Peyer's patch (tissue), 4 donors: ENCODE data around the gene HOXA11. TPM values are rescaled to one million over a fixed set of nuclear protein-coding genes. Genes with fewer than 3 reads are reported as not detected.

Source experiments
- DNase-seq, 3 donors: peaks; one replicate each; pipeline ENCODE4 v3.0.0-alpha.2; 2017 to 2019
- H3K27ac ChIP-seq, 4 donors: fragments of 200-600 bp; sonication (generic); one replicate each; pipeline ENCODE4 v1.5.1; 2016 to 2019
- H3K27me3 ChIP-seq, 2 donors: fragments of 200-600 bp; sonication (generic); one replicate each; pipeline ENCODE4 v1.5.1; 2019
- H3K36me3 ChIP-seq, 3 donors: fragments of 200-600 bp; sonication (generic); one replicate each; pipeline ENCODE4 v1.5.1; 2016 to 2019
- H3K4me1 ChIP-seq, 4 donors: fragments of 200-600 bp; sonication (generic); one replicate each; pipeline ENCODE4 v1.5.1; 2016 to 2019
- H3K4me3 ChIP-seq, 4 donors: fragments of 200-600 bp; sonication (generic); 1 replicate in 3 of 4; 2 replicates in 1 of 4; pipeline ENCODE4 v1.5.1; 2016 to 2019; ENCODE audit warnings: mild to moderate bottlenecking in 1 of 4
- H3K9me3 ChIP-seq, 4 donors: fragments of 200-600 bp; sonication (generic); one replicate each; pipeline ENCODE4 v1.5.1; 2016 to 2019; ENCODE audit warnings: mild to moderate bottlenecking in 1 of 4
- POLR2A ChIP-seq, 2 donors: fragments of 450-650 bp; IDR thresholded peaks; one replicate each; pipeline ENCODE4 v1.5.1; 2017; ENCODE audit warnings: antibody characterized with exemption in 2 of 2, mild to moderate bottlenecking in 2 of 2, moderate library complexity in 2 of 2
- total RNA-seq, 4 donors: library from RNA; depleted of rRNA; stranded (reverse); fragments of >200 nt; gene quantifications; one replicate each; pipeline ENCODE4 v1.1.0, GENCODE V29; 2016
- TF ChIP-seq, protein P1 (sequence below), 6 experiments: fragments of 450-650 bp in 4 of 6; fragments of 200-600 bp in 2 of 6; sonication (generic) in 1 of 6; IDR thresholded peaks; one replicate each; pipeline ENCODE4 v1.5.1; 2017 to 2019; ENCODE audit warnings: antibody characterized with exemption in 6 of 6, mild to moderate bottlenecking in 3 of 6, moderate library complexity in 1 of 6

Gene HOXA11
- total RNA-seq, 4 donors from 2014 or later: not detected

DNA sequence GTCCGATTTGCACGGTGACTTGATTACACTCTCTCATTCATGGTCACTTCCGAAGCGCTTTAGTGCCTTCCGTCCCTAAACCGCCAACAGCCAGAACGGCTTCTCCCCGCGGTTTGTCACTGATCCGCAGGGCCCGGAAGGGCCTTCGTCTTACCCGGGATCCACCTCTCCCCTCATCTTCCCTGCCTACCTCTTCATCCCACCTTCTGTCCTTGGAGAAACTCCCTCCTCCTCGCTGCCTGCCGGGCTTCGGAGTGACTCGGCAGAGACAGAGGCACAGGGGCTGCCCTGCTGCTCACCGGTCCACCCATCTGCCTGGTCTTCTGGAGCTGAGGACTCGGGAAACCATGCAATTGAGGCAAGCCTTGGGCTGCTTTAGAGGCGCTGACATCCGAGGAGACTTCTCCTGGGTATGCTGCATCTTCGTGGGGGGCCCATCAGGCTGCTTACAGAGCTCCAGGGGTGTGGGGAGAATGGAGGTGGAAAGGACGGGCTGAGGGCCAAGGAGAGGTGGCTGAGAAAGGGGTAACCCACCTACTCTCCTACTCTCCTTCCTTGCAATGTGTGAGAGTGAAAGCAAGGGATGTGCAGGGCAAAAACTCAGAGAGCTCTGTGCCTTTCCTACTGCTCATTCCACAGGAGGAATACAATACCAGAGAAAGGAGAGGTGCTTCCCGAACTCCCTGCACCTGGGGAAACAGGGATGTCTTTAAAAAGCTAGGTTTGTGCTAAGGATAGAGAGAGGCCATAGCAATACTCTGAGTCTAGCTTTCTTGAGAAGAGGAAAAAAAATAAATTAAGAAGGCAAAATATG lies 1.0 kb upstream of the HOXA11 start:
- no peaks in the 10 kb centered on the region for H3K9me3 ChIP-seq
- H3K27me3 ChIP-seq: peaks cover 8 to 72% of the 10 kb centered on the region in 2 donors
- peaks cover 5 to 40% (median 22%) of the 10 kb centered on the region in 4 donors for H3K4me1 ChIP-seq
- TF ChIP-seq POLR2A (IDR thresholded peaks at IDR 0.05): no peak
- TF ChIP-seq, protein P1, sequence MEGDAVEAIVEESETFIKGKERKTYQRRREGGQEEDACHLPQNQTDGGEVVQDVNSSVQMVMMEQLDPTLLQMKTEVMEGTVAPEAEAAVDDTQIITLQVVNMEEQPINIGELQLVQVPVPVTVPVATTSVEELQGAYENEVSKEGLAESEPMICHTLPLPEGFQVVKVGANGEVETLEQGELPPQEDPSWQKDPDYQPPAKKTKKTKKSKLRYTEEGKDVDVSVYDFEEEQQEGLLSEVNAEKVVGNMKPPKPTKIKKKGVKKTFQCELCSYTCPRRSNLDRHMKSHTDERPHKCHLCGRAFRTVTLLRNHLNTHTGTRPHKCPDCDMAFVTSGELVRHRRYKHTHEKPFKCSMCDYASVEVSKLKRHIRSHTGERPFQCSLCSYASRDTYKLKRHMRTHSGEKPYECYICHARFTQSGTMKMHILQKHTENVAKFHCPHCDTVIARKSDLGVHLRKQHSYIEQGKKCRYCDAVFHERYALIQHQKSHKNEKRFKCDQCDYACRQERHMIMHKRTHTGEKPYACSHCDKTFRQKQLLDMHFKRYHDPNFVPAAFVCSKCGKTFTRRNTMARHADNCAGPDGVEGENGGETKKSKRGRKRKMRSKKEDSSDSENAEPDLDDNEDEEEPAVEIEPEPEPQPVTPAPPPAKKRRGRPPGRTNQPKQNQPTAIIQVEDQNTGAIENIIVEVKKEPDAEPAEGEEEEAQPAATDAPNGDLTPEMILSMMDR (IDR thresholded peaks at IDR 0.05): no peak
- peak in 2 of 3 donors; percentile 44 to 47 for DNase-seq
- H3K27ac ChIP-seq: no peak overlapping the region
- H3K4me3 ChIP-seq: peak overlapping the region in 1 of 4 donors; percentile 52
- H3K36me3 ChIP-seq: no peaks in the 10 kb centered on the region

DNA sequence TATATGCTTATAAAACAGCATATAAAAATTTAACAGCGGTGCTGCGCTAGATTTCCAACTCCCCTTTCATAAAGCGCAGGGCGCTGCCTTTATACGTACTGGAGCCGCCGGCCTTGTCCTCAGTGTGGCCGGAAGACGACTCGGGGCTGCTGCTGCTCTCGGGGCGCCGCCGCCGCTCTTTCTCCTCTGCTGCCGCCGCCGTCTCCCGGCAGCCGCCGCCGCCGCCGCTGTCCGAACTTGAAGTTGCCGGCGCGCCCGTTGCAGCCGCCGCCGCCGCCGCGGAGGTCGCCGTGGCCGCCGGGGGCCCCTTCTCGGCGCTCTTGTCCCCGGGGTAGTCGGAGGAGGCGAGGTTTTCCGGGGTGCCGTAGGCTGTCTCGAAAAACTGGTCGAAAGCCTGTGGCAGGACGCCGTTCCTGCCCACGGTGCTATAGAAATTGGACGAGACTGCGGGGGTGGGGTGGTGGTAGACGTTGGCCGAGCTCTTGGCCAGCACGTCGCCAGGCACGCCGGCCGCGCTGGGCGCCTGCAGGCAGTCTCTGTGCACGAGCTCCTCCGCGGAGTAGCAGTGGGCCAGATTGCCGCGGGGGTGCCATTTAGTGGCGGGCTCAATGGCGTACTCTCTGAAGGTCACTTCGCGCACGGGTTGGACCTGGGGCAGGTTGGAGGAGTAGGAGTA lies 557 bp downstream of the HOXA11 start:
- TF ChIP-seq POLR2A (IDR thresholded peaks at IDR 0.05): no peak
- TF ChIP-seq, protein P1 (IDR thresholded peaks at IDR 0.05): no peak
- Histone ChIP-seq H3K27me3 (peaks cover 8 to 66% of the 10 kb centered on the region in 2 donors), H3K4me3 (peak overlapping the region; percentile 20 to 63 (median 46)), H3K36me3 (no peaks in the 10 kb centered on the region), H3K27ac (peak overlapping the region in 1 of 4 donors; percentile 2), H3K4me1 (peaks cover 5 to 46% (median 22%) of the 10 kb centered on the region in 4 donors), H3K9me3 (no peaks in the 10 kb centered on the region)
- DNase-seq: peak in 2 of 3 donors; percentile 64 to 68

DNA sequence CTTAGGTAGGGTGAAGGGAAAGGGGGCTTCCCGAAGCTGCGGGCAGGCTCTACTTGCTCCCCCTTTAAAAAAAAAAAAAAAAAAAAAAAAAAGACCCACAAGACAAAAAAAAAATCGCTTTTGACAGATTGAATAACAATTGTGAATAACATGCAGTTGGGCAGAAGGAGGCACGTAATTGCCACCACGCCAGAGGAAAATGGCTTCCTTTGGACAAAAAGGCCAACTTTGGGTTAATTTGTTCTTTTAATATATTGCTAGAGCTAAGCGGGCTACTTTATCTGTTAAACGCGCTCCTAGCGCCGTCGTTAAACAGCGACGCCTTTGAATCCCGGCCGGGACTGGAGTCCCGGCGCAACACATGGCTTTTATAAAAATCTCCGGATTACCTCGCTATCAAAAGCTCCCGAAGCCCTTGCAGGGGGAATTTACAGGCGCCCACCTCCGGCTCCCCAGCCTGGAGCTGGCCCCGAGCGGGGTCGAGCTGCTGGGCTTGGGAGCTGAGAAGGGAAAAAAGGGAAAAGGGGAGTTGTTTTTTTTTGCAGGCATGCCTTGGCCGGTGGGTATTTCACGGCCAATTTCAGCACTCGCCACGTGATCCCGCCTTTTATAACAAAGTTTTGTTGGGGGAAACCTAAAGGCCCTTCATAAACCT lies 1.2 kb downstream of the HOXA11 start:
- no peaks in the 10 kb centered on the region for H3K36me3 ChIP-seq
- no peaks in the 10 kb centered on the region for H3K9me3 ChIP-seq
- peak overlapping the region; percentile 20 to 63 (median 46) for H3K4me3 ChIP-seq
- TF ChIP-seq POLR2A (IDR thresholded peaks at IDR 0.05): no peak
- TF ChIP-seq, protein P1 (IDR thresholded peaks at IDR 0.05): no peak
- peak in 2 of 3 donors; percentile 44 to 57 for DNase-seq
- peaks cover 4 to 61% of the 10 kb centered on the region in 2 donors for H3K27me3 ChIP-seq
- peaks cover 5 to 40% (median 20%) of the 10 kb centered on the region in 4 donors for H3K4me1 ChIP-seq
- no peak overlapping the region for H3K27ac ChIP-seq

DNA sequence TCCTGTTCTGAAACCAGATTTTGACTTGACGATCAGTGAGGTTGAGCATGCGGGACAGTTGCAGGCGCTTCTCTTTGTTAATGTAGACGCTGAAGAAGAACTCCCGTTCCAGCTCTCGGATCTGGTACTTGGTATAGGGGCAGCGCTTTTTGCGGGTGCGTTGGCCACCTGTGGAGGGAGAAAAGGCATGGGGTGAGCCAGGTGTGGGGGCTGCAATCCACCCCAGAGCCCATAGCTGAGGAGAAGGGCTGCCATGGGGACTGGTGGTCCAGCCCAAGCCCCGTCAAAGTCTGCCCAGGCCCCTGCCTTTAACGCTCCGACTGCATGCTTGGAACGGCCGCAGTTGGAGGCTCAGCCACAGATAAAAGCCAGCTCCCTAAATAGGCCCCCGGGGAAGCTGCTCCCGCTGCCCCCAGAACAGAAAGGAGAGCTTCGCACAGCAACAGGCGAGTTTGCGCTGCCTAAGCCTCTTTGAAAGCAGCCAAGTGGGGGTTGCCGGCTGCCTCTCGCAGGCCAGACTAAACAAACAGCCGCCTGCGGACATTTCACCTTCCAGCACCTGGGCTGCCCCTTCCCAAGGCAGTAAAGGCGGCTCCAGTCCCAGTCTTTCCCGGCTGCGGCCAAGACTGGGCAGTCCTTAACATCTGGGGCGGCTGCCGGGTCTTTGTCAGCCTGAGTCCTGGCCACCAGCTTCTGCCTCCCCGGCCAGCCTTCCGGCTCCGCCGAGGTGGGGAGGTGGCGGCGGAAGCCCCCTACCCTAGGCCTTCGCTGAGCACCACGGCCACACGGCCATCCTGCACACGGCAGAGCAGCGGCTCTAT lies 2.0 kb downstream of the HOXA11 start:
- Histone ChIP-seq H3K4me3 (peak overlapping the region in 1 of 4 donors; percentile 4), H3K27me3 (peaks cover 4 to 56% of the 10 kb centered on the region in 2 donors), H3K36me3 (no peaks in the 10 kb centered on the region), H3K9me3 (no peaks in the 10 kb centered on the region), H3K4me1 (peaks cover 5 to 32% (median 14%) of the 10 kb centered on the region in 4 donors), H3K27ac (no peak overlapping the region)
- DNase-seq: peak in 2 of 3 donors; percentile 45 to 50
- TF ChIP-seq, protein P1 (IDR thresholded peaks at IDR 0.05): no peak
- no peak for TF ChIP-seq POLR2A (IDR thresholded peaks at IDR 0.05)
